NCI-H446 treated with DMSO at 0.1 percent for 48 hours (cell line): ENCODE data around the gene KIAA1217.

ENCODE experiments used
- DNase-seq: peaks from one replicate; lab custom pipeline; 2025; lab: John Stamatoyannopoulos, UW

KIAA1217 gene

DNA sequence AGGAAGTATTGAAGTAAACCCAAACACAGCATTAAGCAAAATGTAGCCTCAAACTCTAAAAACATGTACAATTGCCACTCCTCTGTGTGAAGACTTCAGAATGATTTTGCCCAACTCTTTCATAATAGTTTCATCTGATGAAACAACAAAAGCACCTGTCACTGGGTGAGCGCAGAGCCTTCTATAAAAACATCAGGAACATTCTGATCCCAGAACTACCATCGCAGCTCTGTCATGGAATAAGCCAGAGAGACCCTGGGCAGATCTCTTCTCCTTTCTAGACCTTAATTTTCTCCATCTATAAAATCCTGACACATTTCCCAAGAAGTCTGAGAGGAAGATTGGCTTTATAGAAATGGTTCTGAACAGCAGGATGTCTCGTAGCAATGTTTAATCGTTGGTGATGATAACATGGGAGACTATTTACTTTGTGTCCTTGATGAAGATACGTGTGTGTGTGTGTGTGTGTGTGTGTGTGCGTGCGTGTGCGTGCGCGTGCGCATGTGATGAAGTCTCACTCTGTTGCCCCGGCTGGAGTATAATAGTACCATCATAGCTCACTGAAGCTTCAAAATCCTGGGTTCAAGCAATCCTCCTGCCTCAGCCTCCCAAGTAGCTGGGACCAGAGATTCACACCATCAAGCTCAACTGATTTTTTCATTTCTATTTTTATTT lies 198.0 kb downstream of the KIAA1217 start:
- no peak for DNase-seq

DNA sequence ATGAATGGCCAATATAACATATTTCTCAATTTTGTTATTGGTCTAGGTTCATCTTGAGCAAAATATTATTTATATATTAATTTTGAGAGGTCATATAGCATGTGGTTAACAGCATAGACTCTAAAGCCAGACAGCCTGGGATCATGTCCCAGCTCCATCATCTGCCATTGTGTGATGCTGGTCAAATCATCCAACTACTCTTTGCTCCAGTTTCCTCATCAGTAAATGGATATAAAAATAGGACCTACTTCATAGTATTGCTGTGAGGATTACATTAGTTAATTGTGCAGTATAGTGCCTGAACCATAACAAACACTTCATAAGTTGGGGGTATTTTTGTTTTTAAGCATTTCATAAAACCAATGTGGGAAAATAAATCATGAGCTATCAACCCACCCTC lies 199.0 kb downstream of the KIAA1217 start:
- DNase-seq, result no peak

DNA sequence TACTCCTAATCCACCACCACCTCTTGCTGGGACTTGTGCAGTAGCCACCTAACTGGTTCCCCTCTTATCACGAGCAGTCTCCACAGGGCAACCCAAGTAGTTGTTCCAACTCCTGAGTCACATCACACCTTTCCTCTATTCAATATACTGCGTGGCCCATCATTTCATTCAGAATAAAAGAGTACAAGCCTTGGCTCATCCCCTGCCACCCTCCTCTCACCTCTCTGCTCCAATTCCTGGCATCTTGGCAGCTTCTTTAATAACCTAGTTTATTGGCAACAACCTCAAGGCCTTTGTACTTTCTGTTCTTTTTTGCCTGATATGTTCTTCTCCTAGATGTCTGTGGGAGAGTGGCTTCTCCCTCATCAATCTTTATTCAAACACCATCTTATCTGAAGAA lies 199.4 kb downstream of the KIAA1217 start:
- DNase-seq, result no peak

DNA sequence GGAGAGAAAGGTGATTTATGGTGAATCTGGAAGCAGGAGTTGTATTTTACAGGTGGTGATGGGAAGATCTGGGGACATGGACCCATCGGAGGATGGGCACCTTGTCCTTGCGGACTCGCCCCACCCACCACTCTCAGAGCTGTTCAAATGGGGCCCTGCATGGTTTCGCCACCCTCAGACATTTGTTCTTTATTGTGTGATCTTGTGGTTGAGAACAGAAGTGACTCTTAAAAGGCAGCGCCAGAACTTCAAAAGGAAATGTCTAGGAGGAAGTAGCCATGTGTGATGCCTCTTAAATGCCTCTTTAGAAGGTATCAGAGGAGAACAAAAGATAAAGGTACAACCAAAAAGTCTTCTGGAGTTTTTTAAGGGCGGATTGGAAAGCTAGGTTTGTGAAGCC lies 205.7 kb downstream of the KIAA1217 start:
- no peak for DNase-seq

DNA sequence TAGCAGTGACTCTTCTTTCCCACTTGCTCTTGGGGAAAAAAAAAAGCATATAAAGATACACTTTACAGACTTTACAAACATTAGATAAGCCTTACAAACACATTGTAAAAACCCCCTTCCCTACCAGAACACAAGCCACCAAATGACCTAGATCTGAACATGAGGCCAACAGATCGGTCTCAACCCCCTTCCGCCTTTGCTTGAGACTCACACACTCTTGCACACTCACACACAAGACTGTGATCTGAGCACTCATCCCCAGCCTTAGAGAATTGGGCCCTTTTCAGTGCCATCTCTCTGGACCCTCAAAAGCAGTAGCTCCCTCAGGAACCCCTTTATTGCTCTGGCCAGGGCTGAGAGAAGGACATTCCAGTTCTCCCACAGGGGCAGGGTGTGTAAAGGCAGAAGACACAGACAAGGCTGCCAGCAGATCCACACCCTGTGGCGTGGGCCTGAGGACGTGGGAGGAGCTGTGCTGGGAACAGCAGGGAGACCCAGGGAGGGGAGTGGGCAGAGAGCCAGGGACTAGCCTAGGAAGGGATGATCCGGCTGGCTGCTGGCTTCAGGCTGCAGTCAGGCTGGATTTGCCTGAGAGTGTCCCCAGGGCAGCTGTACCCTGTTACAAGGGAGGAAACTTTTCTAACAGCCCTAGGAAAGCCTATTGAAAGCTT lies 206.7 kb downstream of the KIAA1217 start:
- DNase-seq, result no peak

DNA sequence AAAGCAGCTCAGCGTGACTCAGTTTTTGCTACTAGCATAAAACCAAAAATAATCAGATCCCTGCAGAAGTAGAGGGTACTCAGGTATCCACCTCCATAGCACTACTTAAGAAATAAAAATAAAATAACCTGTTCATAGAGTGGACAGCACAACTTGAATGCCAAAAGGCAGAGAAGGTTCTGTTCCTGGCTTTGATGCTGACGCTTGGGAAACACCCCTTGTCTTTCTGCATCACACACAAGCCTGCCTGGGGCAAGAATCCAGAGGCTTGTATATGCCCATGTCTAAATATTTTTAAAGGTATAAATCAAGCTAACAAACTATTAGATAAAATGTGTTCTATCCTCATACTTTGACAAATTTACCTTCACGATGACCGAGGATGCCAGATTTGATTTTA lies 207.3 kb downstream of the KIAA1217 start:
- DNase-seq, result no peak

DNA sequence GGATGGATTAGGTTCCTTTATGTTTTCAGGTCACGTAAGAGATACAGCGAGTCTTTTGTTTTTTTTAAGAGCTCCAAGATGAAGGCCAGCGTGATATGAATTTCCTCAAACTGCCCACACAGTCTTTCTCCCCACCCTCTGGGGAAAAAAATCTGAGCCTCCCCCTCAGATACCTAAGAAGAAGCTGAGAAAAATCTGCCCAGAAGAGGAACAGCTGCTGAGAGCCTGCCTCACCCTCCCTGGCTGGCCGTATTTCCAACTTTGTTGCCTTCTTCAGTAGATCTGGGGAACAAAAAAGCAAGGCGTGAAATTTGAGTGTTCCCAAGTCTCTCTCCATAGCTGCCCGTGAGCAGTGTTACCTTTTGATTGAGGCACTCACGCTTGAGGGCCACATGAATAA lies 208.1 kb downstream of the KIAA1217 start:
- no peak for DNase-seq

DNA sequence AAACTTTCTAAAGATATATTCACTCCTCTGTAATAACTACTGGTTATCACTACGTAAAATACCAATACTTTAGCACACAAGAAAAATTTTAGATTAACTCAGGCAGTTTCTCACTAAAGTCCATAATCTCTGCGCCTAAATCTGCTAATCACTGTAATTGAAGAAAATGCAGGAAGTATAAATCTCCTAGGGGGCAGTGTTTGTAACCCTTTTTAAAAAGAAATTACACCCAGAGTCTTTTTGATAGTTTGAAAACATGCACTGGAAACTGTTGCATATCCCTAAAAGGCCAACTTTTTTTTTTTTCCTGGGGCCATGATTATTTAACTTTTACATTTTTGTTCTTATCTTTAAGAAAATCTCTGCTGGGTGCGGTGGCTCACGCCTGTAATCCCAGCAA lies 209.6 kb downstream of the KIAA1217 start:
- no peak for DNase-seq

DNA sequence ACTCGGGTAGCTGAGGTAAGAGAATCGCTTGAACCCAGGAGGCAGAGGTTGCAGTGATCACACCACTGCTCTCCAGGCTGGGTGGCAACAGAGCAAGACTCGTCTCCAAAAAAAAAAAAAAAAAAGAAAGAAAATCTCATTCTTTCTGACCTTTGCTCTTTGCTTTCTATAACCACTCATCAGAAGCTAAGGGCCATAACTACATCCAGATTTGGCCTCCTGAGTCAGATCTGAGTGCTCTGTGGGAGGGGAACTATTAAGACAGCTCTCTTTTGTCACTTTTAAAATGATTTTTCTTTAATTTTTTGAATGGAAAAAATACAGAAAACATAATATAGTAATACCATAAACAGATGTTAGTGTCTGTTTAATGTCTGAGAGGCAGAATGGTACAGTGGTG lies 210.1 kb downstream of the KIAA1217 start:
- DNase-seq, result no peak

DNA sequence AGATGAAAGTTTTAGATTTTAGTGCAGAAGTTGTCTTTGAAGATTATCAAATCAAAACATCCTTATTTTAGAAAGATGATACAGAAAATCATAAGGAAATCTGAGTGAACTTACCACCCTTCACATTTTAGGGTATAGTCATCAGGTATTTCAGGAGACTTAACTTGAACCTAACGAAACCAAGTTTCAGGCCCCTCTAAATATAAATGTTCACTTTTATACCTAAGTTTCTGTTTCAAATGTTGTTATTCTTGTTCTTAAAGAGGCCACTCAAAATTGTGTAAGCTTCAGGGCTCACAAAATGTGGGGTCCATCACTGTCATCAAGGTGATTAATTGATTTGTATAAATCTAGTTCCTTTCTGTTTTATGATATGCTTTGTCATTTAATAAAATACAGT lies 216.2 kb downstream of the KIAA1217 start:
- no peak for DNase-seq

DNA sequence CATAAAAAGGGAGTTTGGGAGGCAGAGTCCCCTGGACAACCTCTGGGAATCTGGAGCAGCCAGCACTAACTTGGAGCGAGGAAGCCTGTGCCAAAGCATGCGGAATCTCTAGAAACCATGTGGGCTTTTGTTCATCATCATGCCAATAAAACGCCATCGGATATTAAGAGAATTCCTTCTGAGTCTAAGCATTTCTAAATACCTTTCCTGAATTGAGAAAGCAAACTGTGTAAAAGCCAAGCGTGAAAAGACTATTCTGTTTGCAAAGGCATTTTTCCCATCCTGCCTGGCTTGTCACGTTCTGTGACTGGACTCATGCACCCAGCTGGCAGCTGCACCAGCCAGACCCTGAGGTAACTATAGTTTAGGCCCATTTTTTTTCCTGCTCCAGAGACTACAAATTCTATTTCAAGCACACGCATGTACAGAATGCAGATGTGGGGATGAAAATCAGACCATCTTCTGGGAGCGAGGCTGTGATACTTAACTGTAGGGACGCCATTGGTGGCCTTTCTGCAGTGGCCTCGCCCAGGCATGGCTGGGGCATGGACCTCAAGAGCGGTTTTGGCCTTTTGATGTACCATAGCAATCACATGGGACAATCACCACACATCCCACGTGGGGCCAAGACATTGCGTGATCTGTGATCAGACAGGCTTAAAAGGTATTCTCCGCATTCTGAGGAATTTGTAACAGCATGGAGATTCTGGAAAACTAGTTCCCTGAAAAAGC lies 218.9 kb downstream of the KIAA1217 start:
- DNase-seq, result no peak

DNA sequence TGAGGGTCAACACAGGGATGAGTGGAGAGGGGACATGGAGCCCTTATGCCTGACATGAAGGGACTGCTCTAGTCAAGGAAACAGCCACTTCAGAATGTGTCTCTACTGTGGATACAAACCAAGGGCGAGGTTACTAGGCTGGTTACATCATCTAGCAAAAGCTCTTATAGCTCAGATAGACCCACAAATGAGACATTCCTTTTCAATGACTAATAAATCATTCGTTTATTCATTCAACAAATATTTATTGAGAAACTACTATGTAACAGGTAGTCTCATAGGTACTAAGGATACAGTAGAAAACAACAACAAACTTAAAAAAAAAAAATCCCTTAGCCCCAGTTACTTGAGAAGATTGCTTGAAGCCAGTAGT lies 219.5 kb downstream of the KIAA1217 start:
- no peak for DNase-seq

DNA sequence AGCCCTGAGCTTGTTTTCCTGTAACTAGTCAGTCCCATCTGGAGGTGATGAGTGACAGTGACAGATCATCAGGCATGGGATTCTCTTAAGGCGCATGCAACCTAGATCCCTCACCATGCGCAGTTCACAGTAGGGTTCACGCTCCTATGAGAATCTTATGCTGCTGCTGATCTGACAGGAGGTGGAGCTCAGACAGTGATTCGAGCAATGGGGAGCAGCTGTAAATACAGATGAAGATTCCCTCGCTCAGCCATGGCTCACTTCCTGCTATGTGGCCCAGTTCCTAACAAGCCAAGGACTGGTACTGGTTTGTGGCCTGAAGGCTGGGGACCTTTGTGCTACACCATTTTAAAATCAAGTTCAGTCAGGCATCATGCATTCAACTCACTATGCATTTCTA lies 221.7 kb downstream of the KIAA1217 start:
- no peak for DNase-seq

DNA sequence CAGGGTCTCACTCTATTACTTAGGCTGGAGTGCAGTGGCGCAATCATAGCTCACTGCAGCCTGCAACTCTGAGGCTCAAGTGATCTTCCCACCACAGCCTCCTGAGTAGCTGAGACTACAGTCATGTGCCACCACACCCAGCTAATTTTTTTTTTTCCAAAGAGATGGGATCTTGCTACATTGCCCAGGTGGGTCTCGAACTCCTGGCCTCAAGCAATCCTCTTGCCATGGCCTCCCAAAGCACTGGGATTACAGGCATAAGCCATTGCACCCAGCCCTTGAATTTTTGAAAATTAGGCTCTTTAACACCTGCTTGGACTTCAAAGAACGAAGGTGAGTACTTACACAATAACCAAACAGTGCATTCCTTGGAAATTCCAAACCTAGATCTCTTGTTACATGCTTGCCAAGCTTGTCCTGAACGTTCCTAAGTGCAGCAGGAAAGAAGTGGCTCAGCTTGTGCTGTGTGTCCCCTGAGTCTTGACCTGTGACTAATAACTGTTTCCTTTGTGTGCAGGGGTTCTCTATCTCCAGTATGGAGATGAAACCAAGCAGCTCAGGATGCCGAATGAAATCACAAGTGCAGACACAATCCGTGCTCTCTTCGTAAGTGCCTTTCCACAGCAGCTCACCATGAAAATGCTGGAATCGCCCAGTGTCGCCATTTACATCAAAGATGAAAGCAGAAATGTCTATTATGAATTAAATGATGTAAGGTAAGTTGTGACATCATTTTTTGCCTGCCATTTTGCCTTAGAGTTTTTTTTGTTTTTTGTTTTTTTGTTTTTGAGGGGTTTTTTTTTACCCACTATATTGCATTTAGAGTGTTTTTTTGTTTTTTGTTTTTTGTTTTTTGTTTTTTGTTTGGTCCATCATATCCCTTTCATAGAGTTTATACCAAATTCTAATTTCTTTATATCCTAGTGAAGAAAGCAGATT lies 223.8 kb downstream of the KIAA1217 start:
- no peak for DNase-seq

DNA sequence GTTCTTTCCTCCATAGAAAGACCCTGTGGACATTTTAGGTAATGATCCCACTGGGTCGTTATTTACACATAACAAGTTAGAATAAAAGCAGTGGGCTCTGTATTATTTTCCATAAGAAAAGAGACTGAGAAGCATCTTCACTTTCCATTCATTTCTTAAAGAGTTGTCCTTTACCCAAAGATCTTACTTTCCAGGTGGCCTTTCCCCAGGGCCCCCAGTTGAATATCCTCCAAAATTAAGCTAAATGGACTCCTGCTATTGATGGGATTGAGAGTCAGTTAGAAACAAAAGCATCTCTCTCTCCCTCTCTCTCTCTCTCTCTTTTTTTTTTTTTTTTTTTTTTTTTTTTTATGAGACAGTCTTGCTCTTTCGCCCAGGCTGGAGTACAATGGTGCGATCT lies 224.8 kb downstream of the KIAA1217 start:
- DNase-seq, result no peak

DNA sequence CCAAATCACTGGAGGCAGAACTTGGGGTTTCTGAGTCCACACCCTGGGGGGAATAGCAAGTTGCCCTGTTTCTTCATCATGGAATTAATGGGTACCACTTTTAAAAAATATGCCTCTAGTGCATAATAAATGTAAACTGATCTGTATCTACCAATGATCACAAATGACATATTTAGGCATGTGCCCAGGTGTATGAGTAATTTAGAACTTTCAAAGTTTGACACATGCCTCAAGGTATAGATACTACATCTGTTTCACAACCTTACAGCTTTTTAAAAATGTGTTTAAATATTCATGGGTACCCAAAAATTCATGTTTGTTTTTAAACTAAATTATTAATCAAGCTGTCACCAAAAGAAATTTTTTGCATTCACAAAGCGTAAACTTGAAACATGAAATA lies 226.0 kb downstream of the KIAA1217 start:
- no peak for DNase-seq

DNA sequence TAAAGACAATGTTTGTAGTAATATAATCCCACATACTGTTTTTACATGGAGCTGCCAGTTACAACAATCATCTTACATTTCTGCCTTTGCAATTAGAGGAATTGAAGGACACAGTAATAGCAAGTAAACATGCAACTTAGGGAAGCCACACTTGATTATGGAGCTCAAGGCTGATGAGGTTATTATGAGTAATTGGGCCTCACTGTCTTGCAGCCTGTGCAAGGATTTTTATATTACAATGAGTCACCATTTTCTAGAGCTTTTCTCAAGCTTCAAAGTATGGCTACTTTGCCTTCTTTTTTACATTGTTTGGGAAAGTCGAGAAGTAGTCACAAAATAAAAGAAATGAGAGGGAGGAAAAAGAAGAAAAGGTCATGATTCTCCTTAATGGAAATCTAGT lies 226.4 kb downstream of the KIAA1217 start:
- no peak for DNase-seq

DNA sequence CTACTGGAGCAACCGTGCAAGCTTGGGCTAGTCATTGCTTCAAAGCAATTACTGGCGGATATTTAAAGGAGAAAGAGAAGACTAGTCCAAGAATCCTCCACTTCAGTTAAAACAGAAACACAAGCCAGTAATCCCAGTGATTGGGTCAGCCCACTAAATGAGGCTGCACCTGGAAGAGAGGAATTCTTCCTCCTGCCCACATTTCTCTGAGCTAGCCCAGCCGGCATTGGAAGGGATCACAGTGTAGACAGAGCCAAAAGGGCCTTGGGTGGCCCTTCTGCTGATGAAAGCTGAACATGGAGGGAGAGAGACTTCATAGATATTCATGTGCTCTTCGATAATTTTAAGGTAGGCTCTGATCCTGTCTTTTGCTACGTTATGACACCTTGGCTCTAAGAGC lies 228.4 kb downstream of the KIAA1217 start:
- no peak for DNase-seq

DNA sequence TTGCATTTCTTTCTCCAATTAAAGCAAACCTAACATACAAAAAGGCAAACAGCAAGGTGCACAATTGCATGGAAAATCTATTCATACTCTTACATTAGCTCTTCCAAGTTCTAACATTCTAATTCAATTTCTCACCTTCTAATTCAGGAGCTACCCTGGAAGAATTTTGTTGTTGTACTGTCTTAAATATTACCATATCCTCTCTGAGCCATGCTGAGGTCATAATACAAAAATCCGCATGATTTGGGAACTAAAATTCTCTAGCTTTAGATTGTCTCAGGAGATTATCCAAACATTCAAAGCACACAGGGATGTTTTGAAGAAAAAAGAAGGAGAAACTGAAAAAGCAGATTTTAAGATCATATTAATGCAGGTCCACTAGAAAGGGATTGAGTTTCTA lies 229.9 kb downstream of the KIAA1217 start:
- DNase-seq, result no peak

DNA sequence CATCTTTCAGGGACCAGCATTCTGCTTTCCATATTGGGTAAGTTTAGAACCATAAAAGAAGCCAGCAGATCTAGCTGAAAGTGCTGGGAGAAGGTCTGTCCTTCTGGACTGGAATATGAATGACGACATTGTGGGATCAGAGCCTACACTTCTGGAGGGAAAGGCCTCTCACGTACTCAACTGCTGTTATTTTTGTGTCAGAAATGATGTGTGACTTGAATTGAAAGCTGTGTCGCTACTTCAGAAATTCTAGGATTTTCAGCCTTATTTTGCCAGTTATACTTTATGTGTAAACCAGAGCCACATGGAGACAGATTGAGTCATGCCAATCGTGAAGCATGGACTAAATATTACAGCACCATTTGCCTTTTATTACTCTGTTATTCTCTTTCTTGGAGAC lies 231.0 kb downstream of the KIAA1217 start:
- DNase-seq, result no peak

DNA sequence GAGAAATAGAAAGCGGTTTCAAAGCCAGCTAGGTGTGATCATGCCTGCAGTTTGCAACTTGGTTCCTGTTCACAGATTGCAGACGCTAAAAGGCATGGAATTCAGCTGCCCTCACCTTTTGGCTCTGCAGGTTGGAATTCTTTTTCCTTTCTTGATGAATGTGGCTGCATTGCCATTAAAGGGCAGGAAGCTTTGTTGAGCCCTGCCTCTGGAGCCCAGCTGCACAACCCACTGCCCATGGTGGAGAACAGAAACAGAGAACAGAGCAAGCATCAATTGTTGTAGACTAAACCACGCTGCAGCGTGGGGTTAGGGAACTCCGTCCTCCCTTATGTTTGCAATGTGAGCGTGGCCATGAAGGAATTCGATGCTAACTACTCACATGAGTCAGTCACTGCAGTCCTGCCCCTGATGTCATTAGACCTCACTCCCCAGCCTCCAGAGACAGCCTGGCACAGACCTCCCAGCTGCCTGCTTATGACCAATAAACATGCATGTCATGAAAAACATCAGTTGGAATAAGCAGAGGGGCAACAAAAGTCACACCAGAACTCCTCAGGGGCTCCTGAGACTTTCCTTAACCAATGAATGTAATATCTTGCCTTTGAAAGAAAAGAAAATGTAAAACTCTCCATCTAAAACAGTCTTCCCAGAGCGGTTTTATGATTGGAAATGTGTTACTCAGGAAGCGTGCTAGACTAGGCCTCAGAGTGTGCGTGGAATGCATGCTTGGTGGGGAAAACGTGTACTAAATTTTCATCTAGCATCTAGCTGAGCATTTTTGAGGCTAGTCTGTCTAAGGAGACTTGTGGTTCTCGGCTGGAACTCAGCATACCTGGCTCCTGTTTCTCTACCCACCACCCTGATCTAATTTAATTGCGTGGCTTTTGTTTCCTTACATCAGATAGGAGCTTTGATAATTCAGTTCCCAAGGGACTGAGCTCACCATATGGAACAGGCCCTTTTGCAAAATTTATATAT lies 232.2 kb downstream of the KIAA1217 start:
- no peak for DNase-seq
